Measurements from ENCODE around the gene CLSTN2.
A peak's percentile ranks its signal among the peaks of the same experiment; 100 is the strongest.

The CLSTN2 gene

GRCh38 chr3:140035871-140036270 is 100.9 kb downstream of the CLSTN2 start:
- DNase-seq: no peak
- H3K36me3 ChIP-seq: no peaks in the 10 kb centered on the region
- H3K4me3 ChIP-seq: no peak overlapping the region
- H3K9me3 ChIP-seq: no peaks in the 10 kb centered on the region
- TF ChIP-seq, protein P1, sequence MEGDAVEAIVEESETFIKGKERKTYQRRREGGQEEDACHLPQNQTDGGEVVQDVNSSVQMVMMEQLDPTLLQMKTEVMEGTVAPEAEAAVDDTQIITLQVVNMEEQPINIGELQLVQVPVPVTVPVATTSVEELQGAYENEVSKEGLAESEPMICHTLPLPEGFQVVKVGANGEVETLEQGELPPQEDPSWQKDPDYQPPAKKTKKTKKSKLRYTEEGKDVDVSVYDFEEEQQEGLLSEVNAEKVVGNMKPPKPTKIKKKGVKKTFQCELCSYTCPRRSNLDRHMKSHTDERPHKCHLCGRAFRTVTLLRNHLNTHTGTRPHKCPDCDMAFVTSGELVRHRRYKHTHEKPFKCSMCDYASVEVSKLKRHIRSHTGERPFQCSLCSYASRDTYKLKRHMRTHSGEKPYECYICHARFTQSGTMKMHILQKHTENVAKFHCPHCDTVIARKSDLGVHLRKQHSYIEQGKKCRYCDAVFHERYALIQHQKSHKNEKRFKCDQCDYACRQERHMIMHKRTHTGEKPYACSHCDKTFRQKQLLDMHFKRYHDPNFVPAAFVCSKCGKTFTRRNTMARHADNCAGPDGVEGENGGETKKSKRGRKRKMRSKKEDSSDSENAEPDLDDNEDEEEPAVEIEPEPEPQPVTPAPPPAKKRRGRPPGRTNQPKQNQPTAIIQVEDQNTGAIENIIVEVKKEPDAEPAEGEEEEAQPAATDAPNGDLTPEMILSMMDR (IDR thresholded peaks at IDR 0.05): no peak
- intact Hi-C loops (cut with DNase I; ENCODE audit: low total_unique reads): no loop called here
- H3K4me1 ChIP-seq: no peaks in the 10 kb centered on the region
- H3K27me3 ChIP-seq: no peaks in the 10 kb centered on the region
- H3K27ac ChIP-seq: no peak overlapping the region

DNA sequence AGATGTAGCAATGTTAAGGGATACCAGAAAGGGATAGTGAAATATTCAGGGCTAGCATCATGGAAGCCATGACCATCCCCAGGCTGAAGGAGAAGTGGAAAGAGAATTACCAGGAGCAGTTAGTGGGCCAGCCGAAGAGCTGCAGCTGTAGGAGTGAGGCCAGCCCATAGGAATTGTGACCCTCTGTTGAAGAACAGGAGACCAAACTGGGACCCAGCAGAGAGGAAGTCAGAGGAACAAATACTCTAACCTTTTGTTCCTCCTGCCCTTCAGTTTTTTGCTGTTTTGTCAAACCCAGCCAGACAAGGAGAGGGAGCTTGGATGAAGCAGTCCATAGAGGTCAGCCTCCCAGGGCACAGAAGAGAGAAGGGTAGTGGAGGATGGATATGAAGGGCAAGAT is 115.4 kb downstream of the CLSTN2 start:
- H3K4me1 ChIP-seq: no peaks in the 10 kb centered on the region
- H3K9me3 ChIP-seq: no peaks in the 10 kb centered on the region
- DNase-seq: no peak
- TF ChIP-seq, protein P1 (IDR thresholded peaks at IDR 0.05): no peak
- no peak overlapping the region for H3K4me3 ChIP-seq
- no peaks in the 10 kb centered on the region for H3K36me3 ChIP-seq
- no peaks in the 10 kb centered on the region for H3K27me3 ChIP-seq
- no peak overlapping the region for H3K27ac ChIP-seq
- intact Hi-C loops (cut with DNase I; ENCODE audit: low total_unique reads): no loop called here

DNA sequence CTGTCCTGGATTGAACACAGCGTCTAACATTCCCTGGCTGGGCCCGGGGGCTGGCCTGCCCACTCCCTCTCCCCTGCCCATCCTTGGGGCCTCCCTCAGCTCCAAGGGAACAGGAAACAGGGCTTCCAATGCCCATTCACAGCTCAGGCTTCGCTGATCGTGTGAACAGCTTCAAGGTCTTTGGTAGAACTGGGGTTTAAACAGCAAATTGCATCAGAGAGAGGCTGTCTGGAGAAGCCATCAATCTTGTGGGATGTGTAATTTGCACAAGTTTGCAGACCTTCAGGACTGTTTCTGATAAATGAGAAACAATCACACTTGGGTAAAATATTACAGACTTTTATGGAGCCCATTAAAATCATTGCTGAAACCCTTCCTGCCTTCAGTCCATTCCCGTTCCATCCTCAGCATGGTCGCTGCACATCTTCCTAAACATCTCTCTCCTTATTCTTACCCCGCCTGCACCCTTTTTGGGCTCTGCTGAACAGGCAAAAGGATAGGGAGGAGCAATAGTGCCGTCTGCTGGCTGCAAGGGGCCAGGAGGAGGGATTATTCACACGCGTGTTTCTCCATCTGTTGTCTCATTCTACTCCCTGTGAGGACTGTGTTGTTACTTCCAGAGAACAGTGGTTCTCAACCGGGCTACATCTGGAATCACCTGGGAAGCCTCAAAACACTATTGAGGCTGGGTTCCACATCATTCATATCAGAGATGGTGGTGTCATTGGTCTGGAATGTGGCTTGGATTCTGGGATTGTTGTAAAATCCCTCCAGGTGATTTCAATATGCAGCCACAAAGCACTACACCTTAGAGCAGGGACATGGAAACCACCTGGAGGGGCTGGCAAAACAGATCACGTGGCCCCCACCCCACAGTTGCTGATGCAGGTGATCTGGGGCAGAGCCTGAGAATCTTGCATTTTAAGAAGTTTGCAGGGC is 116.3 kb downstream of the CLSTN2 start:
- H3K27me3 ChIP-seq: no peaks in the 10 kb centered on the region
- no peak overlapping the region for H3K27ac ChIP-seq
- no peaks in the 10 kb centered on the region for H3K4me1 ChIP-seq
- TF ChIP-seq, protein P1 (IDR thresholded peaks at IDR 0.05): peak; percentile 34 to 47
- H3K9me3 ChIP-seq: no peaks in the 10 kb centered on the region
- H3K36me3 ChIP-seq: no peaks in the 10 kb centered on the region
- DNase-seq: no peak
- intact Hi-C loops (cut with DNase I; ENCODE audit: low total_unique reads): no loop called here
- no peak overlapping the region for H3K4me3 ChIP-seq

- intact Hi-C loops (cut with DNase I; ENCODE audit: low total_unique reads): no loop called here
- Histone ChIP-seq H3K9me3 (no peaks in the 10 kb centered on the region), H3K36me3 (no peaks in the 10 kb centered on the region), H3K27ac (no peak overlapping the region), H3K4me1 (no peaks in the 10 kb centered on the region), H3K27me3 (no peaks in the 10 kb centered on the region), H3K4me3 (no peak overlapping the region)
- no peak for DNase-seq
- TF ChIP-seq, protein P1 (IDR thresholded peaks at IDR 0.05): no peak
Observed at GRCh38 chr3:140052771-140053702, 118.1 kb downstream of the CLSTN2 start.

DNA sequence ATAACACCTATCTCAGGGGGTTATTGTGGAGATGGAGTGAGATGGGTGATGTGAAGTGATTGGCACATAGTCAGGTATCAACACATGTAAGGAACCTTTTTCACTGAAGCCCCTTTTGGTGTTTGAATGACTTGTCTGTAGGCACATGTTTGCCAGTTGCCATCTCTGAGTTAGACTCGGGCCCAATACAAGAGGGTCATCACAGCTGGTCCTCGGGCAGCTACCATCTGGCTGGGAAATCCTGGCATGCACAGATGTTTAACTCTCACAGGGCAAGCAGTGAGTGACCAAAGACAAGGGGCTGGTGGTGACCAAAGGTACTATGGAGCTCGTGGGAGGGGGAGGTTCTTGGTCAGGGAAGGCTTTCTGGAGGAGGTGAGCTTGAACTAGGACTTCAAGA is 118.8 kb downstream of the CLSTN2 start:
- intact Hi-C loops (cut with DNase I; ENCODE audit: low total_unique reads): no loop called here
- DNase-seq: no peak
- no peaks in the 10 kb centered on the region for H3K27me3 ChIP-seq
- H3K36me3 ChIP-seq: no peaks in the 10 kb centered on the region
- no peaks in the 10 kb centered on the region for H3K9me3 ChIP-seq
- TF ChIP-seq, protein P1 (IDR thresholded peaks at IDR 0.05): no peak
- no peak overlapping the region for H3K4me3 ChIP-seq
- H3K4me1 ChIP-seq: no peaks in the 10 kb centered on the region
- H3K27ac ChIP-seq: no peak overlapping the region

All from tibial artery (tissue), 4 donors.